Natural killer cell treated with Interleukin-12 subunit alpha and Interleukin-12 subunit beta and Interleukin-15 and Interleukin-18, amount 100 ng/mL, for 72 hours (primary cell): Measurements from ENCODE around the gene PFDN4. TPM values are rescaled to one million over a fixed set of nuclear protein-coding genes. Genes with fewer than 3 reads are reported as not detected.
"Not testable (repeated sequence)": the region's sequence is repeated elsewhere in the genome, so short reads cannot be mapped to it uniquely, and the experiment has no call there.

Experiments
- ATAC-seq, 2 donors: fragments of 150-1000 bp; cut with Tn5 transposase in 1 of 2; sonication (Bioruptor Pico), chemical (Tn5 transposase) in 1 of 2; 2 replicates each; pipeline ENCODE4 v1.10.0; 2021
- DNase-seq: peaks from one replicate; pipeline ENCODE4 v3.0.0; 2022; ENCODE audit warnings: low spot score
- H3K27ac Mint-ChIP-seq, 2 donors: 1 replicate in 1 of 2; 2 replicates in 1 of 2; pipeline ENCODE4 v1.8.0; 2022; ENCODE audit warnings: mixed read lengths in 2 of 2, mild to moderate bottlenecking in 1 of 2, moderate library complexity in 1 of 2
- H3K27me3 Mint-ChIP-seq, 2 donors: 1 replicate in 1 of 2; 2 replicates in 1 of 2; pipeline ENCODE4 v1.8.0; 2022; ENCODE audit warnings: mixed read lengths in 2 of 2
- H3K36me3 Mint-ChIP-seq: one replicate; pipeline ENCODE4 v1.8.0; 2022; ENCODE audit warnings: mixed read lengths
- H3K4me1 Mint-ChIP-seq, 2 donors: 1 replicate in 1 of 2; 2 replicates in 1 of 2; pipeline ENCODE4 v1.8.0; 2022; ENCODE audit warnings: low read depth in 2 of 2, mixed read lengths in 2 of 2, mild to moderate bottlenecking in 1 of 2
- H3K4me3 Mint-ChIP-seq: one replicate; pipeline ENCODE4 v1.8.0; 2022; ENCODE audit warnings: mixed read lengths
- H3K9me3 Mint-ChIP-seq: 2 replicates; pipeline ENCODE4 v1.8.0; 2022; ENCODE audit warnings: mixed read lengths
- total RNA-seq, 2 donors: library from RNA; stranded (reverse); gene quantifications; one replicate each; pipeline ENCODE4 v1.2.3, GENCODE V29; 2022

Gene PFDN4
- total RNA-seq, 2 donors from 2014 or later = 26.2 to 46.0 TPM

GRCh38 chr20:54217762-54218161 lies 9.9 kb downstream of the PFDN4 start:
- peaks cover 11 to 21% of the 10 kb centered on the region in 2 donors for H3K4me1 Mint-ChIP-seq

GRCh38 chr20:54218470-54218869 lies 10.6 kb downstream of the PFDN4 start:
- ATAC-seq (no peak), DNase-seq (no peak)
- Mint-ChIP-seq H3K4me3 (no peak overlapping the region), H3K9me3 (no peaks in the 10 kb centered on the region), H3K36me3 (no peaks in the 10 kb centered on the region), H3K27me3 (no peaks in the 10 kb centered on the region), H3K4me1 (peaks cover 11 to 21% of the 10 kb centered on the region in 2 donors), H3K27ac (no peak overlapping the region)

More at GRCh38 chr20:54217762-54218161, 9.9 kb downstream of the PFDN4 start:
- Mint-ChIP-seq H3K36me3 (no peaks in the 10 kb centered on the region), H3K27ac (no peak overlapping the region), H3K4me3 (no peak overlapping the region), H3K9me3 (no peaks in the 10 kb centered on the region), H3K27me3 (no peaks in the 10 kb centered on the region)
- no peak for ATAC-seq
- DNase-seq = no peak

- Mint-ChIP-seq H3K4me1 (peaks cover 11 to 21% of the 10 kb centered on the region in 2 donors), H3K27ac (no peak overlapping the region), H3K9me3 (no peaks in the 10 kb centered on the region), H3K36me3 (no peaks in the 10 kb centered on the region), H3K4me3 (no peak overlapping the region), H3K27me3 (no peaks in the 10 kb centered on the region)
- ATAC-seq (no peak), DNase-seq (no peak)
Observed at GRCh38 chr20:54219751-54220426, 12.0 kb downstream of the PFDN4 start.

GRCh38 chr20:54220722-54221121 lies 12.8 kb downstream of the PFDN4 start:
- Mint-ChIP-seq H3K27me3 (no peaks in the 10 kb centered on the region), H3K36me3 (no peaks in the 10 kb centered on the region), H3K4me3 (no peak overlapping the region), H3K27ac (peak overlapping the region in 1 of 2 donors; percentile 2), H3K4me1 (peaks cover 11 to 21% of the 10 kb centered on the region in 2 donors), H3K9me3 (no peaks in the 10 kb centered on the region)
- DNase-seq = no peak
- ATAC-seq = no peak

- DNase-seq = no peak
- H3K4me1 Mint-ChIP-seq = peaks cover 11 to 21% of the 10 kb centered on the region in 2 donors
- H3K27me3 Mint-ChIP-seq = no peaks in the 10 kb centered on the region
- H3K36me3 Mint-ChIP-seq = no peaks in the 10 kb centered on the region
- H3K4me3 Mint-ChIP-seq = no peak overlapping the region
- no peaks in the 10 kb centered on the region for H3K9me3 Mint-ChIP-seq
- ATAC-seq = peak; percentile 66 to 74
- H3K27ac Mint-ChIP-seq = peak overlapping the region; percentile 2 to 16
Observed at GRCh38 chr20:54221353-54221752, 13.5 kb downstream of the PFDN4 start.

- DNase-seq (no peak), ATAC-seq (no peak)
- Mint-ChIP-seq H3K27me3 (no peaks in the 10 kb centered on the region), H3K27ac (peak overlapping the region; percentile 2 to 16), H3K4me3 (no peak overlapping the region), H3K4me1 (peaks cover 11 to 17% of the 10 kb centered on the region in 2 donors), H3K36me3 (no peaks in the 10 kb centered on the region), H3K9me3 (no peaks in the 10 kb centered on the region)
Observed at GRCh38 chr20:54221996-54222890, 14.4 kb downstream of the PFDN4 start.

GRCh38 chr20:54223285-54223684 lies 15.4 kb downstream of the PFDN4 start:
- H3K4me3 Mint-ChIP-seq = no peak overlapping the region
- no peak overlapping the region for H3K27ac Mint-ChIP-seq
- no peaks in the 10 kb centered on the region for H3K36me3 Mint-ChIP-seq
- peaks cover 11 to 17% of the 10 kb centered on the region in 2 donors for H3K4me1 Mint-ChIP-seq
- ATAC-seq = no peak
- no peaks in the 10 kb centered on the region for H3K27me3 Mint-ChIP-seq
- peaks cover 2% of the 10 kb centered on the region for H3K9me3 Mint-ChIP-seq
- no peak for DNase-seq

- no peak overlapping the region for H3K27ac Mint-ChIP-seq
- no peaks in the 10 kb centered on the region for H3K27me3 Mint-ChIP-seq
- no peak overlapping the region for H3K4me3 Mint-ChIP-seq
- ATAC-seq (no peak), DNase-seq (no peak)
- peaks cover 2% of the 10 kb centered on the region for H3K9me3 Mint-ChIP-seq
- H3K4me1 Mint-ChIP-seq = peaks cover 11 to 17% of the 10 kb centered on the region in 2 donors
- no peaks in the 10 kb centered on the region for H3K36me3 Mint-ChIP-seq
Observed at GRCh38 chr20:54223751-54224150, 15.9 kb downstream of the PFDN4 start.

- H3K27ac Mint-ChIP-seq, H3K36me3 Mint-ChIP-seq, ATAC-seq, DNase-seq, H3K27me3 Mint-ChIP-seq, H3K9me3 Mint-ChIP-seq, H3K4me3 Mint-ChIP-seq: not testable (repeated sequence)
- peaks cover 11 to 17% of the 10 kb centered on the region in 2 donors for H3K4me1 Mint-ChIP-seq
Observed at GRCh38 chr20:54224642-54225041, 16.8 kb downstream of the PFDN4 start.

- peaks cover 2% of the 10 kb centered on the region for H3K9me3 Mint-ChIP-seq
- peaks cover 4 to 12% of the 10 kb centered on the region in 2 donors for H3K27me3 Mint-ChIP-seq
- H3K36me3 Mint-ChIP-seq = no peaks in the 10 kb centered on the region
Observed at GRCh38 chr20:54227241-54227640, 19.4 kb downstream of the PFDN4 start.

GRCh38 chr20:54227751-54228150 lies 19.9 kb downstream of the PFDN4 start:
- ATAC-seq = no peak
- Mint-ChIP-seq H3K36me3 (no peaks in the 10 kb centered on the region), H3K4me1 (peaks cover 0 to under 1% of the 10 kb centered on the region in 2 donors), H3K27ac (no peak overlapping the region), H3K4me3 (no peak overlapping the region), H3K9me3 (peaks cover 6% of the 10 kb centered on the region), H3K27me3 (peaks cover 4 to 12% of the 10 kb centered on the region in 2 donors)
- no peak for DNase-seq

More at GRCh38 chr20:54227241-54227640, 19.4 kb downstream of the PFDN4 start:
- no peak for ATAC-seq
- DNase-seq = no peak
- no peak overlapping the region for H3K27ac Mint-ChIP-seq
- peaks cover 0 to 5% of the 10 kb centered on the region in 2 donors for H3K4me1 Mint-ChIP-seq
- H3K4me3 Mint-ChIP-seq = no peak overlapping the region

GRCh38 chr20:54228841-54229240 lies 21.0 kb downstream of the PFDN4 start:
- H3K4me3 Mint-ChIP-seq = no peak overlapping the region
- H3K36me3 Mint-ChIP-seq = no peaks in the 10 kb centered on the region
- no peak for DNase-seq
- ATAC-seq = no peak
- peaks cover 6% of the 10 kb centered on the region for H3K9me3 Mint-ChIP-seq
- H3K4me1 Mint-ChIP-seq = no peaks in the 10 kb centered on the region
- H3K27ac Mint-ChIP-seq = no peak overlapping the region
- peaks cover 4 to 12% of the 10 kb centered on the region in 2 donors for H3K27me3 Mint-ChIP-seq

GRCh38 chr20:54229566-54230160 lies 21.8 kb downstream of the PFDN4 start:
- Mint-ChIP-seq H3K27ac (no peak overlapping the region), H3K4me3 (no peak overlapping the region), H3K27me3 (peaks cover 4 to 12% of the 10 kb centered on the region in 2 donors), H3K4me1 (no peaks in the 10 kb centered on the region), H3K9me3 (peaks cover 6% of the 10 kb centered on the region), H3K36me3 (no peaks in the 10 kb centered on the region)
- DNase-seq = no peak
- ATAC-seq = no peak

- H3K4me1 Mint-ChIP-seq = no peaks in the 10 kb centered on the region
Observed at GRCh38 chr20:54231036-54231435, 23.1 kb downstream of the PFDN4 start.

More at GRCh38 chr20:54231036-54231435, 23.1 kb downstream of the PFDN4 start:
- ATAC-seq = no peak
- peaks cover 6% of the 10 kb centered on the region for H3K9me3 Mint-ChIP-seq
- no peak for DNase-seq
- H3K36me3 Mint-ChIP-seq = no peaks in the 10 kb centered on the region
- no peak overlapping the region for H3K27ac Mint-ChIP-seq
- peaks cover 10 to 25% of the 10 kb centered on the region in 2 donors for H3K27me3 Mint-ChIP-seq
- H3K4me3 Mint-ChIP-seq = no peak overlapping the region
